CD4-positive, alpha-beta T cell treated with Interleukin-15 for 1 hour (primary cell): ENCODE measurements around the gene KCNC1.

Experiments
- DNase-seq: peaks from one replicate; pipeline ENCODE4 v3.0.0-alpha.2; 2020

Gene KCNC1

DNA sequence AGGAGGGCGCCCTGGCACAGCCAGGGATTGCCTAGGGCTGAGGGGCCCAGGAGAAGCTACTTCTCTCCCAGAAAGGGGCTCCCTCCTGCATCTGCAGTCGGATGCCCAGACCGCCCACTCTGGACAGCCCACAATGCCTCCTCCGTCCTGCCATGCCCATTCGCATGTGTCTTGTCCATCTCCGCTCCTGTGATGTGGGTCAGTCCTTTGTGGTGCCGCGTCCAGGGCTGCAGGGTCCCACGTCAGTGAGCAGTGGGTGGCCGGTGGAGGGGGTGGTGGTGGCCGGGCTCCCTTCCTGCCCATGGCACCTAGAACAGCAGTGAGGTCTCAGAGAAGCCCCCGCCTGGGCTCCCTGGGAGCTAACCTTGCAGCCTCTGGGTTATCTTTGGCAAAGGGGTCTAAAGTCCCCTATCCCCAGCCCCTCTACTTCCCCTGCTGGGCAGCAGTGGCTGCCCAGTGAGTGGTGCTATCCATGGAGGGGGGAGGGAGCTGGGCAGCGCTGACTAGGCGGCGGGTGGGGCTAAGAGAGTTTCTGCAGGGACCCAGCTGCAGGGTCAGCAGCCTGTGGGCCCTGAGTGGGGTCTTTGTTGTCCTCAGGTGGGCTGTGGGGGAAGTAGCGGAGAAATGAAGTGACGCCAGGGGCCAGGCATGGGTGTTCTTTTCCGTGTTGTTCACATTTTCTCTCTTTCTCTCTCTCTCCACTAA lies 41.1 kb downstream of the KCNC1 start:
- DNase-seq: no peak

- no peak for DNase-seq
Measured at GRCh38 chr11:17776212-17776875, 41.8 kb downstream of the KCNC1 start.

GRCh38 chr11:17777086-17777737 lies 42.6 kb downstream of the KCNC1 start:
- DNase-seq: no peak

DNA sequence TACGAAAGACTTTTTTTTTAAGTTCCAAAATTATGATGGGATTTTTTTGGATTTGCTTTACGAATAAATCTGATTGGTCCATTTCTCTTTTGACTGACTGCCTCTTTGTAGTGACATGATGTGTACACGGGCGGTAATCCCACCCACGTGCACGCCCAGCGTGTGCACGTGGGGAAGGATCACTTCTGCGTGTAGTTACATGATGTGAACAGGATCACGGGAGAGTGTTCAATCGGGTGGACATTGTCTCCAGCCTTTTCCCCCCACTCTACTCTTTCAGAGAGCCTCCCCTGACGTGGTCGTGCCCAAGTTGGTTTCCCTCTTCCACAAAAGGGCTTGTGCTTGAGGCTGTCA lies 43.1 kb downstream of the KCNC1 start:
- DNase-seq: no peak

- no peak for DNase-seq
Measured at GRCh38 chr11:17778352-17778751, 43.8 kb downstream of the KCNC1 start.

DNA sequence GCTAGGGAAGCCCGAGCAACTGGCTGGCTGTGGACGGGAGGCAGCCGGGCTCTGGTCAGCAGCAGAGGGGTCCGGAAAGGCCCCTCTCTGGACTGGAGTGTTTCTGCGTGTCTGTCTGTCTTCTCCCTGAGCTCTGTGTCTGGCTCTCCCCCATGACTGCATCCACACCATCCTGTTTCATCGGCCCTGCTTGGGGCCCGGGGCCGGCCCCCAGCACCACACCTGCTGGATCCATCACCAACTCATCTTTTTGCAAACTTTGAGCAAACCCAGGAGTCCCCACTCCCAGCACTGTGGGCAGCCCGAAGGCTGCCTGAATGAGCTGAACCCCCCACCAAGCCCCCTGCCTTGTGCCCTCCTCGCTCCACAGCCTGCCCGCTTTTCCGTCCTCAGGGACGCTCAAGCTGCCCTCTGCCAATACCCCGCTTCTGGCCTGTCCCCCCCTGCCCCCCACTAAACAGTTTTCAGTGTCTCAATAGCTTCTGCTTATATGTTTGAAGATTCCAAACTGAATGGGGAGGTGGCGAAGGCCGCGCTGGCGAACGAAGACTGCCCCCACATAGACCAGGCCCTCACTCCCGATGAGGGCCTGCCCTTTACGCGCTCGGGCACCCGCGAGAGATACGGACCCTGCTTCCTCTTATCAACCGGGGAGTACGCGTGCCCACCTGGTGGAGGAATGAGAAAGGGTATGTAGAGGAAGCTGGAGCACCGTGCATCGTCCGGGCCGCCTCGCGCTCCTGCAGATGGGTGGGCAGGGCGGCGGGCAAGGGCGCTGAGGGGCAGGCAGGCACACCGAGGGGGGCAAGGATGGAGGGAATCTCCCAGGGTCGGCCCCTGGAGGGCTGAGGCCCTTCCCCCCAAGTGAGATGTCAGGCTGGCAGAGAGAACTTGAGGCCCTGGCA lies 44.6 kb downstream of the KCNC1 start:
- no peak for DNase-seq

GRCh38 chr11:17779861-17780594 lies 45.4 kb downstream of the KCNC1 start:
- no peak for DNase-seq

DNA sequence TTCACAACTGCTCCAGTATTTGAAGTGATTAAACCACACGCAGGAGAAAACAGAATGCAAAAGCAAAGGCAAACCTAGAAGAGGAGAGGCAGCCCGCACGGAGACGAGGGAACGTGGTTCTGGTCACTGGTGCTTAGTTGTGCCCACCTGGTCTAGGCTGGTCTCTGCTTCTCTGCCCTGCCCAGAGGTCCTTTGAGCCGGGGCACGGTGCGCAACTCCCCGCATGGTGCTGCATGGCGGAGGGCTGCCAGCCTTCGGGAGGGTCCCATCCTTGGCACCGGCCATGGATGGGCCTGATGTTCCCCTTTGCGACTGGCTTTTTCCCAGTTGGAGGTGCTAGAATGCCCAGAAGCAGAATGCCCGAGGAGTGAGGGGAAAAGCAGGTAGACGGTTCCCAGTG lies 46.1 kb downstream of the KCNC1 start:
- DNase-seq: no peak

DNA sequence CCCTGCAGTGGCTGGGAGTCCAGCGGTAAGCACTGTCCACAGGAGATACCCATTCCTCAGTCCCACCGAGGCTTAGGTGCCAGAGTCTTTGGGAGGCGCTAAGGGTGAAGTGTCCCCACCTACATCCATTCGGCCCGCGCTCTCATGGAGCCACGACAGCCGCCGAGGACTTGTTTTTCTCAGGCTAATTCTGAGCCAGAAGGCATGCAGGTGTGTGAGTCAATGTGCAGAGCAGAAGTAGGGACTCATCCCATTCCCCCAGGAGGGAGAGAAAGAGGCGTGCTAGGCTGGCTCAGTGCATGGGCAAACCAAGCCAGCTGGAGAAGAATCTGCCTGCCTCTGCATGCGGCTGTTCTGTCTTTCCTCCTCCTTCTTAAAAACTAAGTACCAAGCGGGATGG lies 46.6 kb downstream of the KCNC1 start:
- no peak for DNase-seq

- no peak for DNase-seq
Measured at GRCh38 chr11:17781626-17782025, 47.0 kb downstream of the KCNC1 start.

DNA sequence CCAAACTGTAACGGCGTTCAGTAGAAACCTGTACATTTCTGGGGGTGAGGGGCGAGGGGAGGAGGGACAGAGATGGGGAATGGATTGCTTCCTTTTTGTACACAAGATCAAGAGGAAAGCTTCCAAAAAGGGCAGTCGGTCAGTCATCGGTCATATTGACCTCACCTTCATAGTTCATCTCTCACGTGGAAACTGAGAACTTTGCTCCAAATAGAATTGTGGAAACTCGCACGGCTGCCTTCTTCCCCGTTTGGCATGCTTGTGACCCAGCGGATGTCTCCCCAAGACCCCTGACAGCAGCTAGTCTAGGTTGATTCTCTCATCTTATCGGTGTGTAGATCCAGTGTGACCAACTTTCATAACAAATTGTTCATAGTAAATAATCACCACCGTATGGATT lies 47.6 kb downstream of the KCNC1 start:
- no peak for DNase-seq

DNA sequence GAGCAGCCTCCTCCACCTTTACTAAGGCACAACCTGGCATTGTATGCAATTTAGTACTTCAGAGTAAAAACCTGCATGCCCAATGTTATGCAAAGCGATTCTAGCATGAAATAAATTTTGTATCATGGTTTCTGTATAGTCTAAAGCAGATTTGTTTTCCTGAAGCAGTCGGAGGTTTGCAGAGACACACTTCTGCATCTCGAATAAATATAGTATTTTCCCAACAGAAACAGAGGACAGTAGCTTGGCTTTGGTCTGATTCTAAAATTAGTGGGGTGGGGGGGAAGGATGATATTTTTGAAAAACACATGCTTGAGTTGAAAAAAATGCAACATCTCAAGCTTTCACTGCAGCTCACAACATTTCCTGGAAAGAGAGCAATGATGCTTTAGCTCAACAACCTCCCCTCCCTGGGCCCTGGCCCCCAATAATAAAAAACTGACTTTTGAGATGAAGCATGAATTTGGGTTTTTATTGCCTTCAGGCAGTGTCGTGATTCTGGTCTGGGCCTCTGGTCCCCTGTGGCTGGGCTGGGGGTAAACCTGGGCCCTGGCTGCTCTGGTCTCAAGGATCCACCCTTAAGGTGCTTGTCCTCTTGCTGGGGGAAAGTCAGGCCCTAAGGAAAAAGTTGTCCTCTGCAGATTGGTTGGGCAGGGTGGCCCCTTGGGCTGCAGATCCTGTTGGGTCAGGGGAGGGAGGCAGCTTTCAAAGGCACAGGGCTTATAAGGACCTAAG lies 48.2 kb downstream of the KCNC1 start:
- no peak for DNase-seq

GRCh38 chr11:17783878-17784277 lies 49.3 kb downstream of the KCNC1 start:
- no peak for DNase-seq

DNA sequence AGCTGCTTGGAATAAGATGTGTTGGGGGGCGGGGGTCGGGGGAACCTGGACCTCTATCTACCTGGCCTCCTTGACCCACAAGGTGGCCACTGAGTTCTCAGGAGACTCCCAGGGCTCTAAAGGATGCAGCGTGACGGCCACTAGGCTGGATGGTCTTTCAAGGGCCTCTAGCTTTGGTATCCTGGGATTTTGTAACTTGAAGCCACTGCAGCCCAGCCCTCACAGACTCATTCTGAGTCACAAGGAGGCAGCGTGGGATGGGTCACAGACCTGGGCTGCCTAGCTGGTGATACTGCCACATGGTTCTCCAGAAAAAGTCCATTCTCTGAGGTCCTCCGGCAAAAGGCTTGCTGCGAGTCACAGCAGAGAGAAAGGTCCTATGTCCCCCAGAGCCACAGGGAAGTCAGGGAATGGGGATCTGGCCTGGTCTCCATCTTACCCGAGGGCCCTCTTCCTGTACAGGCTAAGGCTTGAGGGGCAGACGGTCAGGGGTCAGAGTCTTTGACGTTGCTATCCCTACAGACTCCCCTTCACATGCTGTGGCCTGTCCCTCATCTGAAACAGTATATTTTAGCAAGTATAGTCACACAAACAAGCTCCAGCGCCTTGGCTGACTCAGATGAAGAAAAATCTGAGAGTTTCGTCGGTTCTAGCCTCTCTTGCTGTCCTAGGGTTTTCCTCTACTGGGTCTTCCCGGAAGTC lies 52.4 kb downstream of the KCNC1 start:
- no peak for DNase-seq

DNA sequence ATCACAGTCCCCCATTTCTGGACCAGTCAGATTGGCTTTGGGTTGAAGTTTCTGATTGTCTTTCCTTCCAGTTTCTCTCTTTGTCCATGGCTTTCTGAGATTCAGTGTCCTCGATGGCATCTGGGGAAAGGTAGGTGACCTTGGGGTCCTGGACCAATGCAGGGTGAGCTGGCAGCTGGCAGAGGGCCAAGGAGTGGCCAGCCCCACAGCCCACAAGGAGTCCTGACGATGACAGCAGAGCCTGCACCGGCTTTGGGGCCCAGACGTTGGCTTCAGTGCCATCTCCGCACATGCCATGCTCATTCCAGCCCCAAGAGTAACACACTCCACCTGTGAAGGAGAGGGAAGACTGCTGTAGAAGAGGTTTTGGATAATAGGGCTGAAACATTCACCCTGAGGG lies 53.5 kb downstream of the KCNC1 start:
- no peak for DNase-seq

DNA sequence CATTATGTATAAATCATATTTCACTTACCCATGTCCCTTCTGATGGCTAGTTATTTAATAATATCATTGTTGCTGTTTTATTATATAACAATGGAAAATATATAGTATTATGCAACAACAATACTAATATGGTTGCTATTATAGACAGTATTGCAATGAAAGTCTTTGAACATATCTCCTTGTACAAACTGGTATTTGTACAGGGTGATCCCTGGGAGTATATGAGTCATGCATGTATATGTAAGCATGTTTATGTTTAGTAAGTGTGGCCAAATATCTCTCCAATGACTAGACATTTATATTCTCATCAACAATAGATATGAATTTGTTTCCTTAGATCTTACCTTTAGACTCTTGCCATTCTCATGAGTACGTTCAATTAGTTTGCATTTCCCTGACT lies 55.9 kb downstream of the KCNC1 start:
- DNase-seq: no peak

DNA sequence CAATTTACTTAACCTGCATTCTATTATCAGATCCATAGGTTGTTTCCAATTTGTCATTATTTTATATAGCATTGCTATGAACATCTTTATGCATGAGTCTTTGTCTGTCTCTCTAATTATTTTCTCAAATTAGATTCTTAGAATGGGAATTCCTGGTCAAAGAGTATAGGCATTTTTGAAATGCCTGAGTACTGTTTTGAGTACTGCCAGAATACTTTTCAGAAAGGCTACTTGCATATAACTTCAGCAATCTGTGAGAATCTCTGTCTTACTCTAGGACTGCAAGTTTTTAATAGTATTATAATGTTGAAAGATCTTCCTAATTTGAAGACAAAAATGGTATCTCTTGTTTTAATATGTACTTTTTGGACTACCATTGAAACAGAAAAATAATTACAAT lies 56.6 kb downstream of the KCNC1 start:
- DNase-seq: no peak

DNA sequence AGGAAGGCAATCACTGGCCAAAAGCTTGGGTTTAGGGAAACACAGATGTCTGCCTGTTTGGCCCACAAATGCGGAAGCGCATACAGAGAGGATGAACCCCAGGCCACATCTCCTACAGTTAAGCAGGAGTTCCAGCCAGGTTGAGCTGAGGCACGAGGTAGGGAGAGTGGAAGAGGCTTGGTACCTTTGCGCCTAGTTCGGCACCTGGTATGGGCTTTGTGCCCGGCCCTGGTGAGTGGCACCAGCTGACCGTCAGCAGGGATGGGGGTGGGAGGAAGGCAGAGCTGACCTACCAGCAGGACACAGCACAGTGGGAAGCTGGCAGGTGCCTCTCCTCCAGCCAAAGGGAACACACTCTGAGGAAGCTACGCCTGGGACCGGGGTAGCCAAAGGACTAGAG lies 57.6 kb downstream of the KCNC1 start:
- DNase-seq: no peak

DNA sequence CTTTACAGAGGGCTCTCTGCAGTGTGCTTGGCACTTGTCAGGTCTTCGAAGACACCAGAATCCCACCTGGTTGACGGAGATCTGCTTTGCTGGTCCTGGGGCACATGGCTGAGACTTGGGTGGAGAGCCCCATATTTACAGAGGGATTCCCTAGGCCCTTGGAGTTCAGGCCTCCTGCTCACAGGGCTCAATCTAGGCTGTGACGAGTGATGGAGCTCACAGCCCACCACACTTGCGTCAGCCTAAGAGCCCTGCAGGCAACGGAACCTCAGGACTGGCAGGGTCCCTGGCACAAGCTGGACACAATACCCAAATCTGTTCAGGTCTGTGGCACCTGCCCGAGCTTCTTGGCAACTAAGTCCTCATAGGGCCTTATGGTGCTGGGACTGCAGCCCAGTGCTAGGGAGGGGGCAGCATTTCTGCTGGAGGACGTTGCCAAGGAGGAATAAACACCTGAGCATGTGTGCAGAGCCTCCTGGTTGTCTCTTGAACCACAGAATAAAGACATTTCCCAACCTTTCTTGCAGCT lies 59.1 kb downstream of the KCNC1 start:
- DNase-seq: no peak

GRCh38 chr11:17794981-17795380 lies 60.4 kb downstream of the KCNC1 start:
- DNase-seq: no peak

GRCh38 chr11:17796154-17796553 lies 61.6 kb downstream of the KCNC1 start:
- DNase-seq: no peak
